Fibroblast of lung (primary cell): ENCODE data around the gene ZNF26.

Experiments
- CTCF ChIP-seq, 2 donors: IDR thresholded peaks in 1 of 2; conservative IDR thresholded peaks in 1 of 2; 1 replicate in 1 of 2; 2 replicates in 1 of 2; pipeline ENCODE4 v1.5.1; 2011 to 2012; ENCODE audit warnings: low read length in 2 of 2, control low read depth in 1 of 2, inconsistent platforms in 1 of 2, low read depth in 1 of 2, mild to moderate bottlenecking in 1 of 2
- EZH2 ChIP-seq: IDR thresholded peaks from 2 replicates; pipeline ENCODE4 v1.5.1; 2012; ENCODE audit warnings: low read length, control low read depth, mild to moderate bottlenecking; ENCODE audit errors: missing control alignments

- TF ChIP-seq CTCF (conservative IDR thresholded peaks at IDR 0.05 in 1 of 2, IDR thresholded peaks at IDR 0.05 in 1 of 2; ENCODE audit: low read depth in 1 of 2, low read length in 2 of 2) (no peak), EZH2 (no peak)
Observed at GRCh38 chr12:132953771-132954170, 32.4 kb upstream of the ZNF26 start.
